CD4-positive, alpha-beta T cell treated with Interferon gamma for 1 hour (primary cell): Measurements from ENCODE around the gene FAF2.
"Not testable (repeated sequence)": the region's sequence is repeated elsewhere in the genome, so short reads cannot be mapped to it uniquely, and the experiment has no call there.

Source experiments
- DNase-seq: peaks from one replicate; pipeline ENCODE4 v3.0.0-alpha.2; 2020

The FAF2 gene

GRCh38 chr5:176447978-176448608 lies at the start of gene FAF2:
Gene FAF2 (plus strand): TSS chr5:176448385. CDS start chr5:176448408, 23 bp downstream.
- DNase-seq = peak; percentile 97

GRCh38 chr5:176400382-176401156 lies 47.6 kb upstream of the FAF2 start:
- DNase-seq = no peak

- no peak for DNase-seq
Measured at GRCh38 chr5:176401281-176402205, 46.6 kb upstream of the FAF2 start.

GRCh38 chr5:176405656-176406435 lies 42.3 kb upstream of the FAF2 start:
- no peak for DNase-seq

GRCh38 chr5:176406436-176407052 lies 41.6 kb upstream of the FAF2 start:
- no peak for DNase-seq

GRCh38 chr5:176407456-176408251 lies 40.5 kb upstream of the FAF2 start:
- DNase-seq = no peak

- not testable (repeated sequence) for DNase-seq
Measured at GRCh38 chr5:176408252-176408573, 40.0 kb upstream of the FAF2 start.

- DNase-seq = no peak
Measured at GRCh38 chr5:176408590-176408989, 39.6 kb upstream of the FAF2 start.

GRCh38 chr5:176409765-176410164 lies 38.4 kb upstream of the FAF2 start:
- DNase-seq = no peak

- no peak for DNase-seq
Measured at GRCh38 chr5:176410486-176411180, 37.6 kb upstream of the FAF2 start.

GRCh38 chr5:176412517-176413254 lies 35.5 kb upstream of the FAF2 start:
- no peak for DNase-seq

GRCh38 chr5:176413255-176413565 lies 35.0 kb upstream of the FAF2 start:
- DNase-seq = no peak

- DNase-seq = no peak
Measured at GRCh38 chr5:176413709-176414191, 34.4 kb upstream of the FAF2 start.

GRCh38 chr5:176414704-176415103 lies 33.5 kb upstream of the FAF2 start:
- no peak for DNase-seq

GRCh38 chr5:176415240-176415951 lies 32.8 kb upstream of the FAF2 start:
- no peak for DNase-seq

- peak; percentile 90 for DNase-seq
Measured at GRCh38 chr5:176415952-176416924, 31.9 kb upstream of the FAF2 start, which contains the start of gene CLTB. Gene CLTB (minus strand): TSS chr5:176416539. CDS start chr5:176416363, 176 bp downstream.

- DNase-seq = no peak
Measured at GRCh38 chr5:176416965-176417364, 31.2 kb upstream of the FAF2 start.

GRCh38 chr5:176418251-176418650 lies 29.9 kb upstream of the FAF2 start:
- no peak for DNase-seq
